Activated T-cell treated with anti-CD3 and anti-CD28 coated beads, Interleukin-2, amount 50 U/mL, for 24 hours (primary cell): ENCODE data around the gene GIGYF1.

Experiments used
- DNase-seq: peaks from one replicate; pipeline ENCODE4 v3.0.0-alpha.2; 2020
- H3K27ac Mint-ChIP-seq: 2 replicates; pipeline ENCODE4 v1.8.0; 2020; ENCODE audit warnings: mild to moderate bottlenecking, mixed read lengths
- H3K27me3 Mint-ChIP-seq: 2 replicates; pipeline ENCODE4 v1.8.0; 2020; ENCODE audit warnings: mixed read lengths
- H3K36me3 Mint-ChIP-seq: 2 replicates; pipeline ENCODE4 v1.8.0; 2020; ENCODE audit warnings: low read depth, mixed read lengths
- H3K4me1 Mint-ChIP-seq: 2 replicates; pipeline ENCODE4 v1.8.0; 2020; ENCODE audit warnings: low read depth, mixed read lengths
- H3K4me3 Mint-ChIP-seq: 2 replicates; pipeline ENCODE4 v1.8.0; 2020; ENCODE audit warnings: mild to moderate bottlenecking, moderate library complexity, mixed read lengths
- H3K9me3 Mint-ChIP-seq: 2 replicates; pipeline ENCODE4 v1.8.0; 2020; ENCODE audit warnings: mixed read lengths

Gene GIGYF1

DNA sequence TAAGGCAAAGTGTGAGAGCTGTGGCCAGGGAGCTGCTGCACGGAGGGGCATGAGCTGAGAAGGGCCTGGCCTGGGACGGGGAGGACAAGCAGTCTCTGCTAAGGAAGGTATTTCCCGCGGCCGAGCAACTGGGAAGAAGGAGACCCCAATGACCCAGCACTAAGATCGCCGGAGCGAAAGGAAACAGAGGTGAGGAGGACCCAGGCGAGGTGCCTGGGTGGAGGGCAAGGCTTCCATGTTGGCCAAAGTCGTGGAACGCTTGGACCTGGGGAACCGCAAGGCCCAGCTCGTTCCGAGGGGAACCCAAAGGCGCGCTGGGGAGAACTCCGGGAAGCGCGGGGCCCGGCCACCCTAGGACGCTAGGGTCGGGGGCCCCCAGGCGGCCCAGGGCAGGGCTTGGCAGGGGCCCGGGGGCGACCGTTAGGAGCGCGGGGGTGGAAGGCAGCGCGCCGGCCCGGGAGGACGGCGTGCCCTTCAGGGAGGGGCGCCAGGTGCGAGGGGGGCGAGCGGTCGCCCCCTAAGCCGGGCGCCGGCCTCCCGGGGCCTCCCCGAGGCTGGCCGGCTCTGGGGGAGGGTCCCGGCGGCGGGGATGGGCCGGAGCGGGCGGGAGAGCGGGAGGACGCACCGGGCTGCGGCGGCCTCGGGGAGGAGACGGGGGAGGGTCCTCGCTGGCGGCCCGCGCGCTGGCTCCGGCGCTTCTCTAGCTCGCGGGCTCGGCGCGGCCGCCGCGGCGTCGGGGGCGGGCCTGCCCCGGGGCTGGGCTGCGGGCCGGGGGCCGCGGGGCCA lies 545 bp downstream of the GIGYF1 start:
- Mint-ChIP-seq H3K4me3 (peak overlapping the region; percentile 98), H3K4me1 (peaks cover 51% of the 10 kb centered on the region), H3K9me3 (no peaks in the 10 kb centered on the region), H3K27ac (peak overlapping the region; percentile 92), H3K27me3 (no peaks in the 10 kb centered on the region), H3K36me3 (peaks cover 35% of the 10 kb centered on the region)
- DNase-seq, result peak; percentile 49

DNA sequence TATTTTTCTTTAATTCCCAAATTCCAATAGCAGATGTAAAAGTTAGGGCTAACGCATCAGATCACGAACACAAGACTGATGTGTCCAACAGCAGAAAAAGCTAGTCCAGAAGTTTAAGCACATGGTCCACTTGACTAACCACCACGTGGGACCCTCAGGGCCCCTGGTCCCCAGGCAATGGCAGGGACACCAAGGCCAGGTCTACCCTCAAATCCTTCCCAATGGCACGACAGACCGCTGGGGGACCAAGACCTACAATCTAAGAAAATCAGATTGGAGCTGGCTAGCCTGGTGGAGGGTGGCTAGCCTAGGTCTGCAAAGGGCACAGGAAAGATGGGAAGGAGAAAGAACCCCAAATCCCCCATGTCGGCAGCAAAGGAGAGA lies 1.5 kb downstream of the GIGYF1 start:
- no peaks in the 10 kb centered on the region for H3K9me3 Mint-ChIP-seq
- peaks cover 45% of the 10 kb centered on the region for H3K36me3 Mint-ChIP-seq
- no peak for DNase-seq
- H3K27ac Mint-ChIP-seq, result peak overlapping the region; percentile 92
- H3K4me3 Mint-ChIP-seq, result peak overlapping the region; percentile 98
- no peaks in the 10 kb centered on the region for H3K27me3 Mint-ChIP-seq
- peaks cover 58% of the 10 kb centered on the region for H3K4me1 Mint-ChIP-seq

DNA sequence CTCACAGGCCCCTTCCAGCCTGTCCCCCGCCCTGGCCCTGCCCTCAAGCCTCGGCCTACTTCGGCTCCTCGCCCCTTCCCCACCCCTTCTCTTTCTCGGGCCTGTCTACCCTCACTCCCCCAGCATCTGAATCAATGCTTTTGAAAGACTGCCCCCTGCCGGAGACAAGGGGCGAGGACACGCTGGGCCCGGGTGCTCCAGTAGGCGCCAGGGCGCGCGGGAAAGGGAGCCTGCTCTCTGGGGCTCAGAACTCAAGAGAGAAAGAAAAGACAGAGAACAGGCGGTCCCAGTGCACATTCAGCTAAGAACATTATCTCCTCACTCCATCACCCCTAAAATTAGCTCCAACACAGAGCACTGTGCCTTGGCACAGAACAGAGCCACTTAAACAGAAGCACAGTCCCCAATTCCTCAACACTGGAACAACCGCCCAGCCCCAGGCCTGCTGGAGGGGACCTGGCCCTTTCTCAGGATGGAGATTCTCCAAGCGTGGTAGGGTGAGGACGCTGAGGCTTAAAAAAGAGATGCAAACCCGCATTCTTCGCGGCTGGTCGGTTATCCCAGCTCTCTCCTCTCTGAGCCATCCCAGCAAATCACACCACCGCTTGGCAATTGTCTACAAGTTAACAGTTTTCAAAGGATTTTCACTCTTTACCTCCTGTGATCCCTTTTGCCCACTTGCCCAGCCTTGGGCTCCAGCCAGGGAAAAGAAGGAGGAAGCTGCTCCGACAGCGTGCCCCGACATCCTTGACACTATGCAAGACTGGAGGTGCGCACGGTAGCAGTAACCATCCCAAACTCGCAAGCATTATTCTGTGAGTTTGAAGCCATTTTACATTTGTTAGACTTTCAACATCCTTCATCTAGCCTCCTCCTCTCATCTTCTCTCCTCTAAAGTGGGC lies 2.1 kb downstream of the GIGYF1 start:
- peak overlapping the region; percentile 98 for H3K4me3 Mint-ChIP-seq
- H3K36me3 Mint-ChIP-seq, result peaks cover 49% of the 10 kb centered on the region
- peak; percentile 88 for DNase-seq
- H3K27ac Mint-ChIP-seq, result peak overlapping the region; percentile 92
- no peaks in the 10 kb centered on the region for H3K27me3 Mint-ChIP-seq
- peaks cover 58% of the 10 kb centered on the region for H3K4me1 Mint-ChIP-seq
- H3K9me3 Mint-ChIP-seq, result no peaks in the 10 kb centered on the region

DNA sequence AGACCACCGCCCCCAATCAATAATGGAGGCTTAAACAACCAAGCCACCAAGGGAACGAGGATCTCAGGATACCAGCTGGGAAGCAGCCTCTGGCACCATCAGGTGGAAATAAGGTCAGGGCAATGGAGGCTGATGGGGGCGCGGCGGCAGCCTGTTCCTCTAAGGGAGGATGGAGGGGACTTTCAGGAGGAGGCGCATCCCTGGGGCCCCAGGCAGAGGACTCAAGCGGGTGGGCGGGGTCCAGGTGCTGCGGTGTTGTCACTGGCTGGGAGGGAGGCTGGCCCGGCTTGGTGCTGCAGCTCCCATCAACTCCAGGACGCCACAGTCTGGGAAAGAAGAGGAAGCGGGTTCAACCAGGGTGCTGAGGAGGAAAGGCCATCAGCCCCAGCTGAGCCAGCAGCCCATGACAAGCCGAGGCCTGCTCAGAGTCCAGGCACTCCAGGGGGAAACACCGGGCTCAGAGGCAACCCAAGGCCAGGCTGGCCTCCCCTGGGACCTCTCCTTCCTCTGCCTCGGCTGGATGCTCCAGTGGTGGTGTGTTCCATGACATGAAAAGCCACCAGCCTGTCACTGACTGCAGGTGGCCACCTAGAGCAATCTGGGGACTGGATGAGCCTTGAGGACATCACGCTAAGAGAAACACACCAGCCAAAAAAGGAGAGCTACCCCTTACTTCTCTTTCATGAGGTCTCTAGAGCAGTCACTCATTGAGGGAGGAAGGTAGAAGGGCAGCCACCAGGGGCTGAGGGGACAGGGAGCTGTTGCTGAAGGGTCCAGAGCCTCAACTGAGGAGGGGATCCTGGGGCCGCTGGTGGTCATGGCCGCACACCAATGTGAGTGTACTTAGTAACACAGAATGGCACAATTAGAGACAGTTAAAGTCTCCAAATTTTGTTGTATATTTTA lies 4.6 kb downstream of the GIGYF1 start:
- peak overlapping the region; percentile 48 for H3K27ac Mint-ChIP-seq

GRCh38 chr7:100688326-100688860 lies 5.7 kb downstream of the GIGYF1 start:
- peaks cover 77% of the 10 kb centered on the region for H3K36me3 Mint-ChIP-seq
- H3K27me3 Mint-ChIP-seq, result no peaks in the 10 kb centered on the region
- no peak overlapping the region for H3K4me3 Mint-ChIP-seq
- peak overlapping the region; percentile 48 for H3K27ac Mint-ChIP-seq
- no peak for DNase-seq
- peaks cover 43% of the 10 kb centered on the region for H3K4me1 Mint-ChIP-seq
- H3K9me3 Mint-ChIP-seq, result no peaks in the 10 kb centered on the region

More for the DNA sequence above, 4.6 kb downstream of the GIGYF1 start:
- no peaks in the 10 kb centered on the region for H3K27me3 Mint-ChIP-seq
- peaks cover 71% of the 10 kb centered on the region for H3K36me3 Mint-ChIP-seq
- no peak for DNase-seq
- H3K4me3 Mint-ChIP-seq, result no peak overlapping the region
- H3K4me1 Mint-ChIP-seq, result peaks cover 43% of the 10 kb centered on the region
- H3K9me3 Mint-ChIP-seq, result no peaks in the 10 kb centered on the region

- DNase-seq, result no peak
- Mint-ChIP-seq H3K4me1 (peaks cover 41% of the 10 kb centered on the region), H3K9me3 (no peaks in the 10 kb centered on the region), H3K27me3 (no peaks in the 10 kb centered on the region), H3K36me3 (peaks cover 74% of the 10 kb centered on the region), H3K27ac (peak overlapping the region; percentile 48), H3K4me3 (no peak overlapping the region)
These were observed 6.2 kb downstream of the GIGYF1 start for GRCh38 chr7:100687751-100688300.

- Mint-ChIP-seq H3K36me3 (peaks cover 72% of the 10 kb centered on the region), H3K9me3 (no peaks in the 10 kb centered on the region), H3K27me3 (no peaks in the 10 kb centered on the region), H3K27ac (no peak overlapping the region), H3K4me1 (peaks cover 39% of the 10 kb centered on the region), H3K4me3 (no peak overlapping the region)
- DNase-seq, result no peak
These were observed 6.8 kb downstream of the GIGYF1 start for GRCh38 chr7:100687261-100687660.

DNA sequence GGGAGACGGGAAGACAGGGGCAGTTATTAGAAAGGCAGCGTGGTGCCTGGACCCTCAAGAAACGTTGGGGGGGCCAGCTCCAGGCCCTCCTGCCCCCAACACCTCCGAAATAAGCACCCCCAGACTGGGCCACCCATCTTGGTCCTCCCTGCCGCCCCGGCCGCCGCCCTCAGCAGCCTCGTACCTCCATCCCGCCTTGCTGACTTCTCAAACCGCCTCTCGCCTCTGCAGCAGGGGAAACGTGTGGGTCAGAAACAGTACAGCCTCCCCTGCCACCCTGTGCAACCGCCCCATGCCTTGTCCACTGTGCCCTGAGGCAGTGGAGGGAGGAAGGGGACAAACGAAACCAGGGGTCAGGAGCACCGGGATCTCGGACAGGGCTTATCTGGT lies 7.2 kb downstream of the GIGYF1 start:
- Mint-ChIP-seq H3K36me3 (peaks cover 72% of the 10 kb centered on the region), H3K4me1 (peaks cover 38% of the 10 kb centered on the region), H3K27me3 (no peaks in the 10 kb centered on the region), H3K9me3 (no peaks in the 10 kb centered on the region), H3K4me3 (no peak overlapping the region), H3K27ac (peak overlapping the region; percentile 26)
- DNase-seq, result no peak

DNA sequence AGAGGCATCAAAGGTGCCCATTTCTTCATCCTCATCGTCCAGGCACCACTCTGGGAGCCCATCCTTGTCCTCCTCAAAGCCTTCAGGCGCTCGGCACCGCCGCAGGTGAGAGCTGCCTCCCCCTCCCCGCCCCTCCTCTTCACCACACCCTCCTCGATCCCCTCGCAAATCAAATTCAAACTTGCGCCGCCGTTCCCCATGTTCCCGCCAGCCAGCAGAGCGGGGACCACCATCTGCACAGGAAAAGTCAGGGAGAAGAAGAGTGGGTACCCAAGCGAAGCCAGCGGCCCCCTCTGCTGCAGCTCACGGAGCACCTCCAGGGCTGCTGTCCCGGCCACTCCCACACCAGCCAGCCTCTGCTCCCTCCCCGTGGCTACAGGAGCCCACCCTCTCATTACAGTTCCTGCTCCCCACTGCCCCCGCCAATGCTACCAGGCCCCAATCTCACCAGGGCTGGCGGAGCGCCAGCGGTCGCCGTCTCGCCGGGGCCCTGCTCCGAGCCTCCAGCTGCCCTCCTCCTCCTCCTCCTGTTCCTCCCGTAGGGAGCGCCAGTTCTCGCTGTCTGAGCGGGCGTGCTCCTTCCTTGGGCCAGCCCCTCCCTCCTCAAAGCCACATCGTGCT lies 7.7 kb downstream of the GIGYF1 start:
- Mint-ChIP-seq H3K4me3 (no peak overlapping the region), H3K36me3 (peaks cover 75% of the 10 kb centered on the region), H3K4me1 (peaks cover 38% of the 10 kb centered on the region), H3K27me3 (no peaks in the 10 kb centered on the region), H3K9me3 (no peaks in the 10 kb centered on the region), H3K27ac (no peak overlapping the region)
- DNase-seq, result no peak

DNA sequence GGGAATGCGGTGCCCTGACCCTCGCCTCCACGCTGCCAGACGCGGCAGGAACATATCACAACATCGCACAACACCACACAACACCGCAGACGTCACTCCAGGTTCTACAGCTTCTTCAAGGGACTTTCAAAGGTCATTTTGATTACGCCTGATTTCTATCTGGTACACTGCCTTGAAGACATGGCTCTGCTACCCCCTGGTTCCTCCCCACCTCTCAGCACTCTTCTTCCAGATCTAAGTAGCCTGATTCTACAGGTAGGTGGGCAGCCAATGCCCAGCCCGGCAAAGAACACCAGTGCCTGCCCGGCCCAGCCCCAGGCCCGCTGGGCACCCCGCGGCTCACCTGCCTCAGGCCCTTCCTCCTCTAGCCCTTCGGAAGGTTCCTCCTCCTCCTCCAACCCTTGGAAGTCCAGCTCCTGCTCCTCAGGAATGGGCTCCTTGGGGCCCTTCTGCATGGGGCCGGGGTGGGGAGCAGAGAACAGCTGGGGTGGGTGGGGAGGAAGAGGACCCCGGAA lies 8.4 kb downstream of the GIGYF1 start:
- Mint-ChIP-seq H3K4me1 (peaks cover 37% of the 10 kb centered on the region), H3K9me3 (no peaks in the 10 kb centered on the region), H3K27ac (peak overlapping the region; percentile 63), H3K4me3 (no peak overlapping the region), H3K27me3 (no peaks in the 10 kb centered on the region), H3K36me3 (peaks cover 81% of the 10 kb centered on the region)
- no peak for DNase-seq

- no peaks in the 10 kb centered on the region for H3K27me3 Mint-ChIP-seq
- peaks cover 85% of the 10 kb centered on the region for H3K36me3 Mint-ChIP-seq
- H3K4me1 Mint-ChIP-seq, result peaks cover 39% of the 10 kb centered on the region
- H3K27ac Mint-ChIP-seq, result peak overlapping the region; percentile 63
- H3K4me3 Mint-ChIP-seq, result no peak overlapping the region
- no peak for DNase-seq
- H3K9me3 Mint-ChIP-seq, result no peaks in the 10 kb centered on the region
These were observed 8.9 kb downstream of the GIGYF1 start for GRCh38 chr7:100685049-100685605.

- Mint-ChIP-seq H3K27me3 (no peaks in the 10 kb centered on the region), H3K9me3 (no peaks in the 10 kb centered on the region), H3K4me3 (no peak overlapping the region), H3K4me1 (peaks cover 42% of the 10 kb centered on the region), H3K27ac (no peak overlapping the region), H3K36me3 (peaks cover 85% of the 10 kb centered on the region)
- no peak for DNase-seq
These were observed 9.5 kb downstream of the GIGYF1 start for GRCh38 chr7:100684534-100685042.
